Loucy (cell line): ENCODE data around the gene SLC38A1.

Experiments
- H2AFZ ChIP-seq: fragments of 200-600 bp; sonication (generic); 2 replicates; pipeline ENCODE4 v1.6.0; 2016; ENCODE audit warnings: antibody characterized with exemption, mild to moderate bottlenecking, low read length, moderate library complexity
- H3F3A ChIP-seq: fragments of 200-600 bp; 2 replicates; pipeline ENCODE4 v1.6.0; 2016; ENCODE audit warnings: antibody characterized with exemption, low read depth, mild to moderate bottlenecking
- H3K27me3 ChIP-seq: fragments of 200-600 bp; sonication (generic); 2 replicates; pipeline ENCODE4 v1.6.1; 2014; ENCODE audit warnings: low read length, mild to moderate bottlenecking; ENCODE audit not compliant: insufficient read depth, poor library complexity, severe bottlenecking
- H3K36me3 ChIP-seq: fragments of 200-600 bp; sonication (generic); 2 replicates; pipeline ENCODE4 v1.6.1; 2016; ENCODE audit warnings: low read length; ENCODE audit not compliant: insufficient read depth
- H3K4me1 ChIP-seq: fragments of 200-600 bp; sonication (generic); 2 replicates; pipeline ENCODE4 v1.5.1; 2014; ENCODE audit warnings: low read length, mild to moderate bottlenecking; ENCODE audit not compliant: insufficient read depth, poor library complexity, severe bottlenecking
- H3K4me2 ChIP-seq: fragments of 200-600 bp; sonication (generic); 2 replicates; pipeline ENCODE4 v1.6.0; 2014; ENCODE audit warnings: antibody characterized with exemption, low read length, low read depth, mild to moderate bottlenecking; ENCODE audit not compliant: poor library complexity, severe bottlenecking
- H3K4me3 ChIP-seq: fragments of 200-600 bp; sonication (generic); 2 replicates; pipeline ENCODE4 v1.5.1; 2014; ENCODE audit warnings: low read length, mild to moderate bottlenecking, mixed read lengths; ENCODE audit not compliant: poor library complexity, severe bottlenecking
- H3K79me2 ChIP-seq: fragments of 200-600 bp; sonication (generic); 2 replicates; pipeline ENCODE4 v1.6.1; 2014; ENCODE audit warnings: low read length; ENCODE audit not compliant: insufficient read depth
- H3K9ac ChIP-seq: fragments of 200-600 bp; sonication (generic); 2 replicates; pipeline ENCODE4 v1.6.0; 2014; ENCODE audit warnings: mild to moderate bottlenecking, low read depth, low read length, moderate library complexity; ENCODE audit not compliant: poor library complexity, severe bottlenecking
- H3K9me2 ChIP-seq: fragments of 200-600 bp; sonication (generic); replicated peaks from 2 replicates; pipeline ENCODE4 v1.6.1; 2016; ENCODE audit warnings: low read depth, low read length, mixed read lengths
- H3K9me3 ChIP-seq: fragments of 200-600 bp; sonication (generic); 2 replicates; pipeline ENCODE4 v1.6.1; 2014; ENCODE audit warnings: mild to moderate bottlenecking, antibody characterized with exemption, low read length, low read depth; ENCODE audit not compliant: insufficient read depth
- H4K20me1 ChIP-seq: fragments of 200-600 bp; sonication (generic); 2 replicates; pipeline ENCODE4 v1.6.0; 2014; ENCODE audit warnings: antibody characterized with exemption, low read length, mild to moderate bottlenecking; ENCODE audit not compliant: insufficient read depth, poor library complexity, severe bottlenecking
- EZH2phosphoT487 ChIP-seq: fragments of 200-600 bp; IDR thresholded peaks from 2 replicates; pipeline ENCODE4 v1.6.1; 2018; ENCODE audit warnings: antibody characterized with exemption, mild to moderate bottlenecking, moderate library complexity, borderline replicate concordance
- TF ChIP-seq, protein P1 (sequence below): fragments of 200-600 bp; sonication (generic); conservative IDR thresholded peaks from 2 replicates; pipeline ENCODE4 v1.5.1; 2014; ENCODE audit warnings: mild to moderate bottlenecking, antibody characterized with exemption, low read length

Gene SLC38A1

DNA sequence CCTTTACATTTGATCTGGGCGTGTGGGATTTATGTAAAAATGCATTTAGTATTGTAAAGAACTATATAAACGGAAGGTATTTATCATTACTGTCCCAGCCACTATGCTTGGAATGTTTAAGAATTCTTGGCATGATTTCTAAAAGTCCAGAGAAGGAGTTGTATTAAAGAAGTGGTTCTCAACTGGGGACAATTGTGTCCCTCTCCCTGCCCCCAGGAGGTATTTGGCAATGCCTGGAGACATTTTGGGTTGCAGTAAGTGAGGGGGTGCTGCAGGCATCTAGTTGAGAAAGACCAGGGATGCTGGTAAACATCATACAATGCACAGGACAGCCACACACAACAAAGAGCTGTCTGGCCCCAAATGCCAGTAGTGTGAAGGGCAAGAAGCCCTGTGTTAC is 7.2 kb downstream of the SLC38A1 start:
- Histone ChIP-seq H3K27me3 (no peaks in the 10 kb centered on the region), H3K4me1 (peaks cover 70% of the 10 kb centered on the region)
- TF ChIP-seq, protein P1, sequence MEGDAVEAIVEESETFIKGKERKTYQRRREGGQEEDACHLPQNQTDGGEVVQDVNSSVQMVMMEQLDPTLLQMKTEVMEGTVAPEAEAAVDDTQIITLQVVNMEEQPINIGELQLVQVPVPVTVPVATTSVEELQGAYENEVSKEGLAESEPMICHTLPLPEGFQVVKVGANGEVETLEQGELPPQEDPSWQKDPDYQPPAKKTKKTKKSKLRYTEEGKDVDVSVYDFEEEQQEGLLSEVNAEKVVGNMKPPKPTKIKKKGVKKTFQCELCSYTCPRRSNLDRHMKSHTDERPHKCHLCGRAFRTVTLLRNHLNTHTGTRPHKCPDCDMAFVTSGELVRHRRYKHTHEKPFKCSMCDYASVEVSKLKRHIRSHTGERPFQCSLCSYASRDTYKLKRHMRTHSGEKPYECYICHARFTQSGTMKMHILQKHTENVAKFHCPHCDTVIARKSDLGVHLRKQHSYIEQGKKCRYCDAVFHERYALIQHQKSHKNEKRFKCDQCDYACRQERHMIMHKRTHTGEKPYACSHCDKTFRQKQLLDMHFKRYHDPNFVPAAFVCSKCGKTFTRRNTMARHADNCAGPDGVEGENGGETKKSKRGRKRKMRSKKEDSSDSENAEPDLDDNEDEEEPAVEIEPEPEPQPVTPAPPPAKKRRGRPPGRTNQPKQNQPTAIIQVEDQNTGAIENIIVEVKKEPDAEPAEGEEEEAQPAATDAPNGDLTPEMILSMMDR: no peak
- no peak for TF ChIP-seq EZH2phosphoT487

GRCh38 chr12:46260913-46261476 is 7.8 kb downstream of the SLC38A1 start:
- H3K79me2 ChIP-seq: peaks cover 99% of the 10 kb centered on the region
- TF ChIP-seq, protein P1: no peak
- H3K4me1 ChIP-seq: peaks cover 65% of the 10 kb centered on the region

More for the DNA sequence above, 7.2 kb downstream of the SLC38A1 start:
- H3K9me3 ChIP-seq: no peaks in the 10 kb centered on the region
- H3K4me3 ChIP-seq: peak overlapping the region; percentile 89
- no peaks in the 10 kb centered on the region for H3K9me2 ChIP-seq
- H2AFZ ChIP-seq: no peak overlapping the region
- no peaks in the 10 kb centered on the region for H3F3A ChIP-seq
- H3K79me2 ChIP-seq: peaks cover 99% of the 10 kb centered on the region
- H3K4me2 ChIP-seq: peak overlapping the region; percentile 98
- peaks cover 4% of the 10 kb centered on the region; the same call in 1 of the 2 replicates for H3K36me3 ChIP-seq
- peaks cover 98% of the 10 kb centered on the region for H4K20me1 ChIP-seq
- H3K9ac ChIP-seq: peak overlapping the region; percentile 1

GRCh38 chr12:46260124-46260912 is 8.5 kb downstream of the SLC38A1 start:
- no peaks in the 10 kb centered on the region for H3K9me2 ChIP-seq
- no peaks in the 10 kb centered on the region for H3K27me3 ChIP-seq
- no peaks in the 10 kb centered on the region for H3K9me3 ChIP-seq
- no peak overlapping the region for H3K4me3 ChIP-seq
- peaks cover 90% of the 10 kb centered on the region for H4K20me1 ChIP-seq
- TF ChIP-seq, protein P1: no peak
- TF ChIP-seq EZH2phosphoT487: no peak
- H3K4me2 ChIP-seq: peak overlapping the region; percentile 98
- no peak overlapping the region for H2AFZ ChIP-seq
- peaks cover 12% of the 10 kb centered on the region; the same call in 1 of the 2 replicates for H3K36me3 ChIP-seq
- H3K9ac ChIP-seq: no peak overlapping the region
- H3K4me1 ChIP-seq: peaks cover 58% of the 10 kb centered on the region
- peaks cover 99% of the 10 kb centered on the region for H3K79me2 ChIP-seq
- no peaks in the 10 kb centered on the region for H3F3A ChIP-seq

More at GRCh38 chr12:46260913-46261476, 7.8 kb downstream of the SLC38A1 start:
- H3K27me3 ChIP-seq: no peaks in the 10 kb centered on the region
- peak overlapping the region; percentile 98 for H3K4me2 ChIP-seq
- H2AFZ ChIP-seq: no peak overlapping the region
- no peaks in the 10 kb centered on the region for H3K9me2 ChIP-seq
- H3K9ac ChIP-seq: no peak overlapping the region
- H3K4me3 ChIP-seq: peak overlapping the region; percentile 89
- no peaks in the 10 kb centered on the region for H3K9me3 ChIP-seq
- peaks cover 93% of the 10 kb centered on the region for H4K20me1 ChIP-seq
- H3K36me3 ChIP-seq: peaks cover 7% of the 10 kb centered on the region; the same call in 1 of the 2 replicates
- no peaks in the 10 kb centered on the region for H3F3A ChIP-seq
